Spleen (tissue), 11 donors: ENCODE measurements around the gene SPOPL. TPM values are rescaled to one million over a fixed set of nuclear protein-coding genes. Genes with fewer than 3 reads are reported as not detected.

Experiments used
- DNase-seq: peaks from one replicate; pipeline ENCODE4 v3.0.0-alpha.2; 2020
- H3K27ac ChIP-seq, 8 donors: fragments of 200-600 bp; sonication (generic) in 7 of 8; 1 replicate in 4 of 8; 2 replicates in 4 of 8; pipeline versions ENCODE4 v1.5.0 to v1.8.0; 2016 to 2021; ENCODE audit warnings: inconsistent platforms in 4 of 8, mild to moderate bottlenecking in 4 of 8, moderate library complexity in 1 of 8
- H3K27me3 ChIP-seq, 7 donors: fragments of 200-600 bp; sonication (generic) in 6 of 7; replicated peaks in 1 of 7; 1 replicate in 4 of 7; 2 replicates in 3 of 7; pipeline versions ENCODE4 v1.5.0 to v1.8.0; 2016 to 2021; ENCODE audit warnings: inconsistent platforms in 3 of 7, mild to moderate bottlenecking in 1 of 7
- H3K36me3 ChIP-seq, 6 donors: fragments of 200-600 bp; sonication (generic) in 5 of 6; 1 replicate in 4 of 6; 2 replicates in 2 of 6; pipeline versions ENCODE4 v1.5.0 to v1.8.0; 2016 to 2021; ENCODE audit warnings: inconsistent platforms in 2 of 6
- H3K4me1 ChIP-seq, 6 donors: fragments of 200-600 bp; sonication (generic) in 5 of 6; 1 replicate in 3 of 6; 2 replicates in 3 of 6; pipeline versions ENCODE4 v1.5.0 to v1.8.0; 2016 to 2021; ENCODE audit warnings: inconsistent platforms in 3 of 6
- H3K4me3 ChIP-seq, 8 donors: fragments of 200-600 bp; sonication (generic) in 7 of 8; 1 replicate in 4 of 8; 2 replicates in 4 of 8; pipeline versions ENCODE4 v1.5.0 to v1.8.0; 2016 to 2021; ENCODE audit warnings: inconsistent platforms in 4 of 8, mild to moderate bottlenecking in 4 of 8, moderate library complexity in 2 of 8
- H3K9me3 ChIP-seq, 8 donors: fragments of 200-600 bp; sonication (generic) in 7 of 8; 1 replicate in 4 of 8; 2 replicates in 4 of 8; pipeline versions ENCODE4 v1.5.0 to v1.8.0; 2016 to 2021; ENCODE audit warnings: inconsistent platforms in 4 of 8
- CTCF ChIP-seq, 11 experiments: fragments of 200-600 bp in 7 of 11; fragments of 450-650 bp in 4 of 11; sonication (generic) in 4 of 11; IDR thresholded peaks in 8 of 11; conservative IDR thresholded peaks in 3 of 11; 1 replicate in 7 of 11; 2 replicates in 4 of 11; pipeline versions ENCODE4 v1.4.0 to v1.8.0; 2016 to 2021; ENCODE audit warnings: antibody characterized with exemption in 11 of 11, inconsistent platforms in 4 of 11, mild to moderate bottlenecking in 1 of 11
- POLR2A ChIP-seq, 3 donors: fragments of 450-650 bp; IDR thresholded peaks; one replicate each; pipeline ENCODE4 v1.5.1; 2017; ENCODE audit warnings: antibody characterized with exemption in 3 of 3, mild to moderate bottlenecking in 1 of 3
- POLR2AphosphoS5 ChIP-seq, 3 donors: sonication (generic); formaldehyde crosslinking; IDR thresholded peaks; one replicate each; pipeline ENCODE4 v1.5.1; 2017; ENCODE audit warnings: antibody characterized with exemption in 3 of 3
- WGBS, 5 donors: extraction: QIAGEN DNeasy Blood & Tissue Kit in 3 of 5; methylation state at CpG; one replicate each; pipeline versions ENCODE4 v1.1.5 to v1.1.7; 2013 to 2018; 5-methylcytosine and 5-hydroxymethylcytosine counted together
- intact Hi-C: fragments of 100-400 bp; cut with DNase I; formaldehyde crosslinking; loops from one replicate; pipeline ENCODE4 v1.15.0; 2023; ENCODE audit warnings: low total_unique reads
- polyA plus RNA-seq, 3 donors: library from polyadenylated mRNA; stranded (reverse); fragments of 200-250 nt; gene quantifications; one replicate each; pipeline ENCODE4 v1.2.1, GENCODE V29; 2013
- total RNA-seq, 7 donors: library from RNA; depleted of rRNA in 3 of 7; stranded (reverse); fragments of >200 nt in 3 of 7; fragmentation: NEBNext Ultra II Directional in 4 of 7; extraction: Animal tissue kit (Norgen Biotek cat#: 25700) in 4 of 7; gene quantifications; one replicate each; pipeline versions ENCODE4 v1.1.0 to v1.2.1, GENCODE V29; 2016 to 2021
- donor health status: healthy with polysubstance abuse.
- donor health status: DM: no; HTN: no; CAD: no; lungs with moderate emphysema.
- donor health status: DM: no; HTN: no; CAD: no.
- donor health status: Bipolar disorder and iron deficiency.
- donor health status: healthy.
- donor health status: DM: no; HTN: no; CAD: no.
- donor health status: DM: yes; HTN: yes; CAD: no.

Gene SPOPL
- total and polyA plus RNA-seq, 10 donors: 4.8 to 48.8 (median 36.8) TPM

GRCh38 chr2:138503652-138504051 lies 2.1 kb downstream of the SPOPL start:
- Histone ChIP-seq H3K4me1 (peaks cover 23 to 86% (median 63%) of the 10 kb centered on the region in 6 donors), H3K4me3 (peak overlapping the region in 7 of 8 donors; percentile 71 to 95 (median 89)), H3K27me3 (no peaks in the 10 kb centered on the region), H3K36me3 (no peaks in the 10 kb centered on the region), H3K27ac (peak overlapping the region; percentile 90 to 99 (median 96)), H3K9me3 (no peaks in the 10 kb centered on the region)
- WGBS, 5 donors: 20 to 35% (median 22%) methylated on average over 3 of the region's 3 CpGs
- intact Hi-C loops: no loop called here
- no peak for DNase-seq
- no peak for TF ChIP-seq POLR2A (IDR thresholded peaks at IDR 0.05)
- TF ChIP-seq CTCF (IDR thresholded peaks at IDR 0.05 in 8 of 11, conservative IDR thresholded peaks at IDR 0.05 in 3 of 11): no peak
- TF ChIP-seq POLR2AphosphoS5 (IDR thresholded peaks at IDR 0.05): no peak

GRCh38 chr2:138504092-138504491 lies 2.5 kb downstream of the SPOPL start:
- intact Hi-C loops: no loop called here
- H3K27ac ChIP-seq: peak overlapping the region; percentile 90 to 99 (median 96)
- no peak for DNase-seq
- no peak for TF ChIP-seq CTCF (IDR thresholded peaks at IDR 0.05 in 8 of 11, conservative IDR thresholded peaks at IDR 0.05 in 3 of 11)
- no peak for TF ChIP-seq POLR2AphosphoS5 (IDR thresholded peaks at IDR 0.05)
- no peak for TF ChIP-seq POLR2A (IDR thresholded peaks at IDR 0.05)
- H3K4me3 ChIP-seq: peak overlapping the region in 5 of 8 donors; percentile 82 to 95 (median 91)
- no peaks in the 10 kb centered on the region for H3K36me3 ChIP-seq
- no peaks in the 10 kb centered on the region for H3K9me3 ChIP-seq
- H3K27me3 ChIP-seq: no peaks in the 10 kb centered on the region
- peaks cover 23 to 90% (median 63%) of the 10 kb centered on the region in 6 donors for H3K4me1 ChIP-seq

GRCh38 chr2:138504546-138505235 lies 3.1 kb downstream of the SPOPL start:
- DNase-seq: no peak
- TF ChIP-seq CTCF (IDR thresholded peaks at IDR 0.05 in 8 of 11, conservative IDR thresholded peaks at IDR 0.05 in 3 of 11): no peak
- TF ChIP-seq POLR2AphosphoS5 (IDR thresholded peaks at IDR 0.05): no peak
- no peak for TF ChIP-seq POLR2A (IDR thresholded peaks at IDR 0.05)
- 14 to 37% (median 33%) methylated on average over 2 of the region's 2 CpGs for WGBS, 5 donors

GRCh38 chr2:138507267-138507666 lies 5.7 kb downstream of the SPOPL start:
- intact Hi-C loops: no loop called here
- 84 to 87% (median 85%) methylated on average over 4 of the region's 4 CpGs for WGBS, 5 donors
- no peak overlapping the region for H3K27ac ChIP-seq
- H3K9me3 ChIP-seq: peaks cover 0 to 12% (median 5%) of the 10 kb centered on the region in 8 donors
- H3K4me1 ChIP-seq: peaks cover 23 to 90% (median 54%) of the 10 kb centered on the region in 6 donors
- TF ChIP-seq POLR2AphosphoS5 (IDR thresholded peaks at IDR 0.05) (no peak), CTCF (IDR thresholded peaks at IDR 0.05 in 8 of 11, conservative IDR thresholded peaks at IDR 0.05 in 3 of 11) (no peak), POLR2A (IDR thresholded peaks at IDR 0.05) (no peak)
- no peaks in the 10 kb centered on the region for H3K36me3 ChIP-seq
- H3K4me3 ChIP-seq: no peak overlapping the region
- H3K27me3 ChIP-seq: no peaks in the 10 kb centered on the region
- DNase-seq: no peak

More at GRCh38 chr2:138504546-138505235, 3.1 kb downstream of the SPOPL start:
- intact Hi-C loops: no loop called here
- H3K36me3 ChIP-seq: no peaks in the 10 kb centered on the region
- H3K4me3 ChIP-seq: peak overlapping the region in 5 of 8 donors; percentile 4 to 95 (median 91)
- peak overlapping the region; percentile 90 to 99 (median 96) for H3K27ac ChIP-seq
- no peaks in the 10 kb centered on the region for H3K27me3 ChIP-seq
- no peaks in the 10 kb centered on the region for H3K9me3 ChIP-seq
- H3K4me1 ChIP-seq: peaks cover 23 to 90% (median 62%) of the 10 kb centered on the region in 6 donors
